Stimulated activated memory B cell treated with anti-CD40 and anti-IgM and Interleukin-4, amounts not matched to agents 10 μg/mL and 1 μg/mL and 100 μg/mL, for 72 hours (primary cell): ENCODE data around the gene ZMYND11.
A peak's percentile ranks its signal among the peaks of the same experiment; 100 is the strongest.

Experiments used
- ATAC-seq: fragments of 150-1000 bp; cut with Tn5 transposase; 2 replicates; pipeline ENCODE4 v1.10.0; 2021
- H3K27ac Mint-ChIP-seq: one replicate; pipeline ENCODE4 v1.8.0; 2022; ENCODE audit warnings: mild to moderate bottlenecking, mixed read lengths
- H3K27me3 Mint-ChIP-seq: one replicate; pipeline ENCODE4 v1.8.0; 2022; ENCODE audit warnings: mixed read lengths
- H3K36me3 Mint-ChIP-seq: one replicate; pipeline ENCODE4 v1.8.0; 2022; ENCODE audit warnings: mixed read lengths
- H3K4me1 Mint-ChIP-seq: one replicate; pipeline ENCODE4 v1.8.0; 2022; ENCODE audit warnings: mixed read lengths
- H3K4me3 Mint-ChIP-seq: one replicate; pipeline ENCODE4 v1.8.0; 2022; ENCODE audit warnings: mild to moderate bottlenecking, moderate library complexity, mixed read lengths
- H3K9me3 Mint-ChIP-seq: one replicate; pipeline ENCODE4 v1.8.0; 2022; ENCODE audit warnings: mixed read lengths

Gene ZMYND11

GRCh38 chr10:106740-107139, 28.5 kb upstream of the ZMYND11 start:
- H3K27me3 Mint-ChIP-seq, result no peaks in the 10 kb centered on the region
- no peak for ATAC-seq
- H3K4me1 Mint-ChIP-seq, result peaks cover 6% of the 10 kb centered on the region
- H3K4me3 Mint-ChIP-seq, result no peak overlapping the region
- H3K27ac Mint-ChIP-seq, result no peak overlapping the region
- H3K36me3 Mint-ChIP-seq, result no peaks in the 10 kb centered on the region
- H3K9me3 Mint-ChIP-seq, result peaks cover 3% of the 10 kb centered on the region

- ATAC-seq, result no peak
- Mint-ChIP-seq H3K4me3 (no peak overlapping the region), H3K36me3 (no peaks in the 10 kb centered on the region)
Observed at GRCh38 chr10:112246-112645, 23.0 kb upstream of the ZMYND11 start.

GRCh38 chr10:124874-125273, 10.4 kb upstream of the ZMYND11 start:
- H3K4me1 Mint-ChIP-seq, result peaks cover 12% of the 10 kb centered on the region
- no peak overlapping the region for H3K27ac Mint-ChIP-seq
- peaks cover 43% of the 10 kb centered on the region for H3K27me3 Mint-ChIP-seq
- peaks cover 6% of the 10 kb centered on the region for H3K9me3 Mint-ChIP-seq
- no peaks in the 10 kb centered on the region for H3K36me3 Mint-ChIP-seq
- H3K4me3 Mint-ChIP-seq, result no peak overlapping the region
- no peak for ATAC-seq

More at GRCh38 chr10:112246-112645, 23.0 kb upstream of the ZMYND11 start:
- peaks cover 9% of the 10 kb centered on the region for H3K27me3 Mint-ChIP-seq
- H3K4me1 Mint-ChIP-seq, result peaks cover 6% of the 10 kb centered on the region
- H3K27ac Mint-ChIP-seq, result no peak overlapping the region
- peaks cover 3% of the 10 kb centered on the region for H3K9me3 Mint-ChIP-seq

- Mint-ChIP-seq H3K4me3 (peak overlapping the region; percentile 58), H3K27ac (no peak overlapping the region), H3K36me3 (no peaks in the 10 kb centered on the region), H3K9me3 (peaks cover 3% of the 10 kb centered on the region), H3K27me3 (peaks cover 18% of the 10 kb centered on the region), H3K4me1 (peaks cover 13% of the 10 kb centered on the region)
- peak; percentile 71 for ATAC-seq
Observed at GRCh38 chr10:127612-128432, 7.4 kb upstream of the ZMYND11 start.

- H3K27ac Mint-ChIP-seq, result no peak overlapping the region
- H3K4me3 Mint-ChIP-seq, result no peak overlapping the region
- no peak for ATAC-seq
- peaks cover 9% of the 10 kb centered on the region for H3K27me3 Mint-ChIP-seq
- H3K36me3 Mint-ChIP-seq, result no peaks in the 10 kb centered on the region
- H3K4me1 Mint-ChIP-seq, result peaks cover 19% of the 10 kb centered on the region
- peaks cover 3% of the 10 kb centered on the region for H3K9me3 Mint-ChIP-seq
Observed at GRCh38 chr10:129810-130209, 5.4 kb upstream of the ZMYND11 start.

GRCh38 chr10:132946-133898, 2.0 kb upstream of the ZMYND11 start:
- Mint-ChIP-seq H3K36me3 (no peaks in the 10 kb centered on the region), H3K4me3 (peak overlapping the region; percentile 82), H3K27ac (peak overlapping the region; percentile 74), H3K27me3 (no peaks in the 10 kb centered on the region), H3K4me1 (peaks cover 30% of the 10 kb centered on the region), H3K9me3 (no peaks in the 10 kb centered on the region)
- ATAC-seq, result no peak

GRCh38 chr10:134247-135131, 766 bp upstream of the ZMYND11 start:
- no peaks in the 10 kb centered on the region for H3K36me3 Mint-ChIP-seq
- H3K9me3 Mint-ChIP-seq, result no peaks in the 10 kb centered on the region
- H3K4me3 Mint-ChIP-seq, result peak overlapping the region; percentile 82
- H3K27ac Mint-ChIP-seq, result peak overlapping the region; percentile 74
- peak; percentile 66 for ATAC-seq
- H3K4me1 Mint-ChIP-seq, result peaks cover 33% of the 10 kb centered on the region
- no peaks in the 10 kb centered on the region for H3K27me3 Mint-ChIP-seq

GRCh38 chr10:135601-136464, 578 bp downstream of the ZMYND11 start:
- no peaks in the 10 kb centered on the region for H3K27me3 Mint-ChIP-seq
- H3K36me3 Mint-ChIP-seq, result no peaks in the 10 kb centered on the region
- H3K9me3 Mint-ChIP-seq, result no peaks in the 10 kb centered on the region
- ATAC-seq, result peak; percentile 74
- peaks cover 35% of the 10 kb centered on the region for H3K4me1 Mint-ChIP-seq
- H3K27ac Mint-ChIP-seq, result peak overlapping the region; percentile 74
- peak overlapping the region; percentile 79 for H3K4me3 Mint-ChIP-seq

GRCh38 chr10:136465-136762, 1.2 kb downstream of the ZMYND11 start:
- no peaks in the 10 kb centered on the region for H3K27me3 Mint-ChIP-seq
- H3K36me3 Mint-ChIP-seq, result no peaks in the 10 kb centered on the region
- ATAC-seq, result peak; percentile 37
- no peaks in the 10 kb centered on the region for H3K9me3 Mint-ChIP-seq
- H3K4me1 Mint-ChIP-seq, result peaks cover 35% of the 10 kb centered on the region
- peak overlapping the region; percentile 74 for H3K27ac Mint-ChIP-seq
- peak overlapping the region; percentile 79 for H3K4me3 Mint-ChIP-seq

- Mint-ChIP-seq H3K4me1 (peaks cover 35% of the 10 kb centered on the region), H3K27me3 (no peaks in the 10 kb centered on the region), H3K36me3 (no peaks in the 10 kb centered on the region), H3K4me3 (no peak overlapping the region), H3K27ac (no peak overlapping the region), H3K9me3 (no peaks in the 10 kb centered on the region)
- no peak for ATAC-seq
Observed at GRCh38 chr10:137031-137430, 1.8 kb downstream of the ZMYND11 start.

GRCh38 chr10:137606-138005, 2.4 kb downstream of the ZMYND11 start:
- Mint-ChIP-seq H3K4me3 (no peak overlapping the region), H3K27ac (no peak overlapping the region), H3K9me3 (no peaks in the 10 kb centered on the region), H3K27me3 (no peaks in the 10 kb centered on the region), H3K36me3 (no peaks in the 10 kb centered on the region), H3K4me1 (peaks cover 37% of the 10 kb centered on the region)
- no peak for ATAC-seq

GRCh38 chr10:142371-142770, 7.1 kb downstream of the ZMYND11 start:
- H3K4me3 Mint-ChIP-seq, result no peak overlapping the region
- H3K27ac Mint-ChIP-seq, result no peak overlapping the region
- peaks cover 7% of the 10 kb centered on the region for H3K36me3 Mint-ChIP-seq
- no peaks in the 10 kb centered on the region for H3K27me3 Mint-ChIP-seq
- H3K9me3 Mint-ChIP-seq, result no peaks in the 10 kb centered on the region
- no peak for ATAC-seq
- H3K4me1 Mint-ChIP-seq, result peaks cover 48% of the 10 kb centered on the region

GRCh38 chr10:152915-153314, 17.7 kb downstream of the ZMYND11 start:
- no peak for ATAC-seq
- H3K27me3 Mint-ChIP-seq, result no peaks in the 10 kb centered on the region
- H3K36me3 Mint-ChIP-seq, result peaks cover 17% of the 10 kb centered on the region
- no peak overlapping the region for H3K27ac Mint-ChIP-seq
- no peaks in the 10 kb centered on the region for H3K9me3 Mint-ChIP-seq
- peaks cover 38% of the 10 kb centered on the region for H3K4me1 Mint-ChIP-seq
- no peak overlapping the region for H3K4me3 Mint-ChIP-seq

GRCh38 chr10:154348-154747, 19.1 kb downstream of the ZMYND11 start:
- no peaks in the 10 kb centered on the region for H3K9me3 Mint-ChIP-seq
- ATAC-seq, result no peak
- H3K36me3 Mint-ChIP-seq, result peaks cover 17% of the 10 kb centered on the region
- peaks cover 44% of the 10 kb centered on the region for H3K4me1 Mint-ChIP-seq
- H3K27ac Mint-ChIP-seq, result no peak overlapping the region
- H3K4me3 Mint-ChIP-seq, result no peak overlapping the region
- no peaks in the 10 kb centered on the region for H3K27me3 Mint-ChIP-seq
